KMS-11 (cell line): ENCODE data around the gene TCHP.

Experiments used
- H2AFZ ChIP-seq: fragments of 200-600 bp; sonication (generic); 2 replicates; pipeline ENCODE4 v1.6.1; 2016; ENCODE audit warnings: antibody characterized with exemption, mixed run types, low read depth
- H3K27ac ChIP-seq: fragments of 200-600 bp; sonication (generic); 2 replicates; pipeline ENCODE4 v1.6.1; 2016; ENCODE audit warnings: mild to moderate bottlenecking, mixed run types
- H3K27me3 ChIP-seq: fragments of 200-600 bp; sonication (generic); 2 replicates; pipeline ENCODE4 v1.6.1; 2017; ENCODE audit warnings: mild to moderate bottlenecking, low read depth, mixed run types, moderate library complexity; ENCODE audit not compliant: insufficient read depth
- H3K36me3 ChIP-seq: fragments of 200-600 bp; sonication (generic); 2 replicates; pipeline ENCODE4 v1.6.1; 2017; ENCODE audit warnings: mild to moderate bottlenecking, mixed run types; ENCODE audit not compliant: insufficient read depth
- H3K4me1 ChIP-seq: fragments of 200-600 bp; sonication (generic); 2 replicates; pipeline ENCODE4 v1.6.1; 2016; ENCODE audit warnings: mild to moderate bottlenecking, low read depth, mixed run types; ENCODE audit not compliant: poor library complexity, severe bottlenecking
- H3K4me2 ChIP-seq: fragments of 200-600 bp; sonication (generic); 2 replicates; pipeline ENCODE4 v1.7.0; 2016; ENCODE audit warnings: mild to moderate bottlenecking, mixed run types
- H3K4me3 ChIP-seq: fragments of 200-600 bp; sonication (generic); IDR thresholded peaks from 2 replicates; pipeline ENCODE4 v1.6.1; 2017; ENCODE audit warnings: low read depth, low read length, mixed read lengths; ENCODE audit not compliant: insufficient read depth
- H3K79me2 ChIP-seq: fragments of 200-600 bp; sonication (generic); 2 replicates; pipeline ENCODE4 v1.6.1; 2016; ENCODE audit warnings: low read depth, mixed run types; ENCODE audit not compliant: insufficient read depth
- H3K9ac ChIP-seq: fragments of 200-600 bp; sonication (generic); 2 replicates; pipeline ENCODE4 v1.6.1; 2016; ENCODE audit warnings: mild to moderate bottlenecking, mixed run types
- H4K20me1 ChIP-seq: fragments of 200-600 bp; sonication (generic); 2 replicates; pipeline ENCODE4 v1.6.1; 2016; ENCODE audit warnings: mild to moderate bottlenecking, mixed run types; ENCODE audit not compliant: insufficient read depth
- TF ChIP-seq, protein P1 (sequence below): fragments of 200-600 bp; sonication (generic); conservative IDR thresholded peaks from 2 replicates; pipeline ENCODE4 v1.6.1; 2017; ENCODE audit warnings: low read depth, mild to moderate bottlenecking, antibody characterized with exemption, low read length, moderate library complexity, mixed read lengths

TCHP gene

DNA sequence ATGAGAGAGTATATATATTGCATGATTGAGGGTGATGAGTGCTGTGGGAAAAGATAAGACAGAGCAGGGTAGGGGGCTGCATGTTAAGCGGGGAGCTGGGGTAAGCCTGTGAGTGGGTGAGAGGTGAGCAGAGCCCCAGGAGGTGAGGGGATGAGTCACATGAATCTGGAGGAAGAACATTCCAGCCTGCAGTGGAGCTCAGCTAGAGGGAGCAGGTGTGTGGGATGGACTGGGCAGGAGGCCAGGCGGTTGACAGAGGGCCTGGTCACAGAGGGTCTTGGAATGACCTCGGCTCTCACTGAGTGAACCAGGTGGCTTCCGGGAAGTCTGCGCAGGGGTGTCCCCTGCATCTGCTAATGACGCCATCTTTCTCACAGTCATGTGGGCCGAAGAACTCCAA lies 51.7 kb downstream of the TCHP start:
- Histone ChIP-seq H3K79me2 (no peaks in the 10 kb centered on the region), H3K27ac (no peak overlapping the region), H3K4me2 (no peak overlapping the region), H3K27me3 (no peaks in the 10 kb centered on the region), H2AFZ (no peak overlapping the region), H4K20me1 (no peaks in the 10 kb centered on the region), H3K9ac (no peak overlapping the region), H3K36me3 (no peaks in the 10 kb centered on the region), H3K4me1 (no peaks in the 10 kb centered on the region), H3K4me3 (no peak overlapping the region)
- TF ChIP-seq, protein P1, sequence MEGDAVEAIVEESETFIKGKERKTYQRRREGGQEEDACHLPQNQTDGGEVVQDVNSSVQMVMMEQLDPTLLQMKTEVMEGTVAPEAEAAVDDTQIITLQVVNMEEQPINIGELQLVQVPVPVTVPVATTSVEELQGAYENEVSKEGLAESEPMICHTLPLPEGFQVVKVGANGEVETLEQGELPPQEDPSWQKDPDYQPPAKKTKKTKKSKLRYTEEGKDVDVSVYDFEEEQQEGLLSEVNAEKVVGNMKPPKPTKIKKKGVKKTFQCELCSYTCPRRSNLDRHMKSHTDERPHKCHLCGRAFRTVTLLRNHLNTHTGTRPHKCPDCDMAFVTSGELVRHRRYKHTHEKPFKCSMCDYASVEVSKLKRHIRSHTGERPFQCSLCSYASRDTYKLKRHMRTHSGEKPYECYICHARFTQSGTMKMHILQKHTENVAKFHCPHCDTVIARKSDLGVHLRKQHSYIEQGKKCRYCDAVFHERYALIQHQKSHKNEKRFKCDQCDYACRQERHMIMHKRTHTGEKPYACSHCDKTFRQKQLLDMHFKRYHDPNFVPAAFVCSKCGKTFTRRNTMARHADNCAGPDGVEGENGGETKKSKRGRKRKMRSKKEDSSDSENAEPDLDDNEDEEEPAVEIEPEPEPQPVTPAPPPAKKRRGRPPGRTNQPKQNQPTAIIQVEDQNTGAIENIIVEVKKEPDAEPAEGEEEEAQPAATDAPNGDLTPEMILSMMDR, result no peak

DNA sequence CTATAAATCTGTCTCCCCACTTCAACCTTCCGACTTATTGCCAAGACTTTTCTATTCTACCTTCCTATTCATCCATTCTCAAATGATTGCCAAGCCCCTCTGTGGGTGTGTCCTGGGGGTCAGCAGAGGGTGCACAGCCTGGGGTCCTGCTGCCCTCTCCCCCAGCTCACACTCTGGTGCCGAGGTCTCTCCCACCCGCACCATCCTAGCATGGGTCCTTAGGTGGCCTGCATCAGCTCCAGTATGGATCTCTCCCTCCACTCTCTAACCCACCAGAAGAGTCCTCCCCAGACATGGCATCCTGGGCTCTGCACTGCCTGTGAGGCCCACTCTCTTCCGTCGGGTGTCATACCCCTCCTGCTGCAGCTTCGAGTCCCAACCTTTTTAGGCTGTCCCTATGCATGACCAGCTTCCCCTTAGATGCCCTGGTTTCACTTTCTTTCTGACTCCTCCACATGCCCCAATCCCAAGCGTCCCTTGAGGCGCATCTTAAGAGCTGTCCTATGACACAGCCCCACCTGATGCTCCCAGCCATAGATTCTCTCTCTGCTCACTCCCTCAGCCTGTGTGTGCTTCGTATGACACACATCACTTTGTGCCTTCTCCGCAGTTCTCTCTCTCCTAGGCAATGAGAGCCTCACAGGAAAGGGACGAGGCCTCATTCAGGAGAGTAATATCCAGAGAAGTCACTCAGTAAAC lies 52.2 kb downstream of the TCHP start:
- H3K4me3 ChIP-seq, result no peak overlapping the region
- no peaks in the 10 kb centered on the region for H3K79me2 ChIP-seq
- H3K4me2 ChIP-seq, result no peak overlapping the region
- H3K27ac ChIP-seq, result no peak overlapping the region
- no peaks in the 10 kb centered on the region for H3K4me1 ChIP-seq
- no peak overlapping the region for H3K9ac ChIP-seq
- H2AFZ ChIP-seq, result no peak overlapping the region
- no peaks in the 10 kb centered on the region for H3K27me3 ChIP-seq
- H3K36me3 ChIP-seq, result no peaks in the 10 kb centered on the region
- no peaks in the 10 kb centered on the region for H4K20me1 ChIP-seq
- TF ChIP-seq, protein P1, result no peak

DNA sequence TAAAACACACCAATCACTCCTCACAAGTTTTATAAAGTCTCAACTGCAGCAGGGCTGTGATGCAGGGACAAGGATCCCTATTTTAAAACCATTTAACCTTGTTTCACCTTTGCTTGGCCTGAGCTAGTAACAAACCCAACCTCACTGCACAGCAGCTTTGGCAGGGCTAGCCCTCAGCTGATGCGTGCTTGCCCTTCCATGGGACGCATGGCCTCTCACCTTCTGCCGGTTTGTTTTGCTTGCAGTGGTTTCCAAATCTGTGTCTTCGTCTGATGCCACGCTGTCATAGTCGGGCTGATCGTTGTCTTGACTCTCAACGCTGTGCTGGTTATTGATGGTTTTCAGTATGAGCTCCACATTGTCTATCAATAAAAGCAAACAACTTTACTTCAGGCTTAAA lies 52.8 kb downstream of the TCHP start:
- H3K4me2 ChIP-seq, result no peak overlapping the region
- no peak overlapping the region for H3K9ac ChIP-seq
- no peaks in the 10 kb centered on the region for H4K20me1 ChIP-seq
- H3K4me3 ChIP-seq, result no peak overlapping the region
- TF ChIP-seq, protein P1, result no peak
- no peak overlapping the region for H3K27ac ChIP-seq
- H3K27me3 ChIP-seq, result no peaks in the 10 kb centered on the region
- no peaks in the 10 kb centered on the region for H3K79me2 ChIP-seq
- H3K36me3 ChIP-seq, result no peaks in the 10 kb centered on the region
- H2AFZ ChIP-seq, result no peak overlapping the region
- H3K4me1 ChIP-seq, result no peaks in the 10 kb centered on the region

DNA sequence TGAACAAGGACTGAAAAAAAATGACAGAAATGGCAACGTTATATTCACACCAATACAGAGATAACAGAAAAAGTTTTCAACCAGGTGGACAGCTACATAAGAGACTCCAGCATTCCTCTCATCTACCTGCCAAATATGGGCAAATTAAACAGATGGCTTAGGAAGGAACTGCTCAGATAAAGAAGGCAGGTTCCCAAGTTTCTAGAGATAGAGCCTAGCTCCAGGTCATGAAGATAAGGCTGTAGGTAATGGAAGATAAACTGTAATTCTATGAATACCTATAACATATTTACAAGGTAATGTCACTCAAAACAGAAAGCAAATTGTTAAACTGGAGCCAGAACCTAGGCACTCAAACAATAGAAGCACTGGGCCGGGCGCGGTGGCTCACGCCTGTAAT lies 53.6 kb downstream of the TCHP start:
- Histone ChIP-seq H3K27me3 (no peaks in the 10 kb centered on the region), H3K36me3 (no peaks in the 10 kb centered on the region), H3K27ac (no peak overlapping the region), H4K20me1 (no peaks in the 10 kb centered on the region), H3K79me2 (no peaks in the 10 kb centered on the region), H3K9ac (no peak overlapping the region), H2AFZ (no peak overlapping the region), H3K4me3 (no peak overlapping the region), H3K4me1 (no peaks in the 10 kb centered on the region), H3K4me2 (no peak overlapping the region)
- TF ChIP-seq, protein P1, result no peak
